Spleen (tissue), 11 donors: ENCODE measurements around the gene TBL1XR1. TPM values are rescaled to one million over a fixed set of nuclear protein-coding genes. Genes with fewer than 3 reads are reported as not detected.
A peak's percentile ranks its signal among the peaks of the same experiment; 100 is the strongest.

Experiments
- DNase-seq: peaks from one replicate; pipeline ENCODE4 v3.0.0-alpha.2; 2020
- H3K27ac ChIP-seq, 8 donors: fragments of 200-600 bp; sonication (generic) in 7 of 8; 1 replicate in 4 of 8; 2 replicates in 4 of 8; pipeline versions ENCODE4 v1.5.0 to v1.8.0; 2016 to 2021; ENCODE audit warnings: inconsistent platforms in 4 of 8, mild to moderate bottlenecking in 4 of 8, moderate library complexity in 1 of 8
- H3K27me3 ChIP-seq, 7 donors: fragments of 200-600 bp; sonication (generic) in 6 of 7; replicated peaks in 1 of 7; 1 replicate in 4 of 7; 2 replicates in 3 of 7; pipeline versions ENCODE4 v1.5.0 to v1.8.0; 2016 to 2021; ENCODE audit warnings: inconsistent platforms in 3 of 7, mild to moderate bottlenecking in 1 of 7
- H3K36me3 ChIP-seq, 6 donors: fragments of 200-600 bp; sonication (generic) in 5 of 6; 1 replicate in 4 of 6; 2 replicates in 2 of 6; pipeline versions ENCODE4 v1.5.0 to v1.8.0; 2016 to 2021; ENCODE audit warnings: inconsistent platforms in 2 of 6
- H3K4me1 ChIP-seq, 6 donors: fragments of 200-600 bp; sonication (generic) in 5 of 6; 1 replicate in 3 of 6; 2 replicates in 3 of 6; pipeline versions ENCODE4 v1.5.0 to v1.8.0; 2016 to 2021; ENCODE audit warnings: inconsistent platforms in 3 of 6
- H3K4me3 ChIP-seq, 8 donors: fragments of 200-600 bp; sonication (generic) in 7 of 8; 1 replicate in 4 of 8; 2 replicates in 4 of 8; pipeline versions ENCODE4 v1.5.0 to v1.8.0; 2016 to 2021; ENCODE audit warnings: inconsistent platforms in 4 of 8, mild to moderate bottlenecking in 4 of 8, moderate library complexity in 2 of 8
- H3K9me3 ChIP-seq, 8 donors: fragments of 200-600 bp; sonication (generic) in 7 of 8; 1 replicate in 4 of 8; 2 replicates in 4 of 8; pipeline versions ENCODE4 v1.5.0 to v1.8.0; 2016 to 2021; ENCODE audit warnings: inconsistent platforms in 4 of 8
- POLR2A ChIP-seq, 3 donors: fragments of 450-650 bp; IDR thresholded peaks; one replicate each; pipeline ENCODE4 v1.5.1; 2017; ENCODE audit warnings: antibody characterized with exemption in 3 of 3, mild to moderate bottlenecking in 1 of 3
- POLR2AphosphoS5 ChIP-seq, 3 donors: sonication (generic); formaldehyde crosslinking; IDR thresholded peaks; one replicate each; pipeline ENCODE4 v1.5.1; 2017; ENCODE audit warnings: antibody characterized with exemption in 3 of 3
- WGBS, 5 donors: extraction: QIAGEN DNeasy Blood & Tissue Kit in 3 of 5; methylation state at CpG; one replicate each; pipeline versions ENCODE4 v1.1.5 to v1.1.7; 2013 to 2018; 5-methylcytosine and 5-hydroxymethylcytosine counted together
- intact Hi-C: fragments of 100-400 bp; cut with DNase I; formaldehyde crosslinking; loops from one replicate; pipeline ENCODE4 v1.15.0; 2023; ENCODE audit warnings: low total_unique reads
- polyA plus RNA-seq, 3 donors: library from polyadenylated mRNA; stranded (reverse); fragments of 200-250 nt; gene quantifications; one replicate each; pipeline ENCODE4 v1.2.1, GENCODE V29; 2013
- total RNA-seq, 7 donors: library from RNA; depleted of rRNA in 3 of 7; stranded (reverse); fragments of >200 nt in 3 of 7; fragmentation: NEBNext Ultra II Directional in 4 of 7; extraction: Animal tissue kit (Norgen Biotek cat#: 25700) in 4 of 7; gene quantifications; one replicate each; pipeline versions ENCODE4 v1.1.0 to v1.2.1, GENCODE V29; 2016 to 2021
- TF ChIP-seq, protein P1 (sequence below), 11 experiments: fragments of 200-600 bp in 7 of 11; fragments of 450-650 bp in 4 of 11; sonication (generic) in 4 of 11; IDR thresholded peaks in 8 of 11; conservative IDR thresholded peaks in 3 of 11; 1 replicate in 7 of 11; 2 replicates in 4 of 11; pipeline versions ENCODE4 v1.4.0 to v1.8.0; 2016 to 2021; ENCODE audit warnings: antibody characterized with exemption in 11 of 11, inconsistent platforms in 4 of 11, mild to moderate bottlenecking in 1 of 11
- donor health status: healthy with polysubstance abuse.
- donor health status: DM: no; HTN: no; CAD: no; lungs with moderate emphysema.
- donor health status: DM: no; HTN: no; CAD: no.
- donor health status: Bipolar disorder and iron deficiency.
- donor health status: healthy.
- donor health status: DM: no; HTN: no; CAD: no.
- donor health status: DM: yes; HTN: yes; CAD: no.

TBL1XR1 gene
- total and polyA plus RNA-seq, 10 donors = 32.4 to 168 (median 97.2) TPM

- H3K27ac ChIP-seq = peak overlapping the region in 1 of 8 donors; percentile 19
- TF ChIP-seq POLR2A (IDR thresholded peaks at IDR 0.05) (no peak), POLR2AphosphoS5 (IDR thresholded peaks at IDR 0.05) (no peak)
- TF ChIP-seq, protein P1, sequence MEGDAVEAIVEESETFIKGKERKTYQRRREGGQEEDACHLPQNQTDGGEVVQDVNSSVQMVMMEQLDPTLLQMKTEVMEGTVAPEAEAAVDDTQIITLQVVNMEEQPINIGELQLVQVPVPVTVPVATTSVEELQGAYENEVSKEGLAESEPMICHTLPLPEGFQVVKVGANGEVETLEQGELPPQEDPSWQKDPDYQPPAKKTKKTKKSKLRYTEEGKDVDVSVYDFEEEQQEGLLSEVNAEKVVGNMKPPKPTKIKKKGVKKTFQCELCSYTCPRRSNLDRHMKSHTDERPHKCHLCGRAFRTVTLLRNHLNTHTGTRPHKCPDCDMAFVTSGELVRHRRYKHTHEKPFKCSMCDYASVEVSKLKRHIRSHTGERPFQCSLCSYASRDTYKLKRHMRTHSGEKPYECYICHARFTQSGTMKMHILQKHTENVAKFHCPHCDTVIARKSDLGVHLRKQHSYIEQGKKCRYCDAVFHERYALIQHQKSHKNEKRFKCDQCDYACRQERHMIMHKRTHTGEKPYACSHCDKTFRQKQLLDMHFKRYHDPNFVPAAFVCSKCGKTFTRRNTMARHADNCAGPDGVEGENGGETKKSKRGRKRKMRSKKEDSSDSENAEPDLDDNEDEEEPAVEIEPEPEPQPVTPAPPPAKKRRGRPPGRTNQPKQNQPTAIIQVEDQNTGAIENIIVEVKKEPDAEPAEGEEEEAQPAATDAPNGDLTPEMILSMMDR (IDR thresholded peaks at IDR 0.05 in 8 of 11, conservative IDR thresholded peaks at IDR 0.05 in 3 of 11) = no peak
- peaks cover 0 to under 1% (median 0%) of the 10 kb centered on the region in 8 donors for H3K9me3 ChIP-seq
- 42 to 87% (median 63%) methylated on average over 2 of the region's 2 CpGs for WGBS, 5 donors
- H3K4me1 ChIP-seq = peaks cover 8 to 68% (median 50%) of the 10 kb centered on the region in 6 donors
- DNase-seq = no peak
- intact Hi-C loops = no loop called here
- no peak overlapping the region for H3K4me3 ChIP-seq
- no peaks in the 10 kb centered on the region for H3K27me3 ChIP-seq
- H3K36me3 ChIP-seq = peaks cover 0 to 4% (median 0%) of the 10 kb centered on the region in 6 donors
These were observed 111.5 kb downstream of the TBL1XR1 start for GRCh38 chr3:177085794-177086193.

- Histone ChIP-seq H3K27ac (peak overlapping the region in 3 of 8 donors; percentile 36 to 62 (median 41)), H3K4me1 (peaks cover 8 to 64% (median 39%) of the 10 kb centered on the region in 6 donors), H3K36me3 (no peaks in the 10 kb centered on the region), H3K9me3 (no peaks in the 10 kb centered on the region), H3K4me3 (no peak overlapping the region), H3K27me3 (no peaks in the 10 kb centered on the region)
- 64 to 86% (median 80%) methylated on average over 3 of the region's 3 CpGs for WGBS, 5 donors
- no peak for DNase-seq
- intact Hi-C loops = no loop called here
- TF ChIP-seq, protein P1 (IDR thresholded peaks at IDR 0.05 in 8 of 11, conservative IDR thresholded peaks at IDR 0.05 in 3 of 11) = no peak
- TF ChIP-seq POLR2A (IDR thresholded peaks at IDR 0.05) (no peak), POLR2AphosphoS5 (IDR thresholded peaks at IDR 0.05) (no peak)
These were observed 112.7 kb downstream of the TBL1XR1 start for GRCh38 chr3:177084616-177085015.

GRCh38 chr3:177080122-177080521 lies 117.2 kb downstream of the TBL1XR1 start:
- intact Hi-C loops = no loop called here
- WGBS, 5 donors = 93 to 100% (median 94%) methylated on average over 1 of the region's 1 CpG
- H3K4me3 ChIP-seq = no peak overlapping the region

GRCh38 chr3:177079684-177080083 lies 117.6 kb downstream of the TBL1XR1 start:
- Histone ChIP-seq H3K27me3 (no peaks in the 10 kb centered on the region), H3K27ac (no peak overlapping the region), H3K36me3 (peaks cover 0 to 24% (median 2%) of the 10 kb centered on the region in 6 donors), H3K9me3 (no peaks in the 10 kb centered on the region), H3K4me3 (no peak overlapping the region), H3K4me1 (peaks cover 0 to 14% (median 0%) of the 10 kb centered on the region in 6 donors)
- intact Hi-C loops = no loop called here
- DNase-seq = no peak
- 81 to 100% (median 98%) methylated on average over 1 of the region's 1 CpG for WGBS, 5 donors
- TF ChIP-seq POLR2AphosphoS5 (IDR thresholded peaks at IDR 0.05) (no peak), POLR2A (IDR thresholded peaks at IDR 0.05) (no peak)
- TF ChIP-seq, protein P1 (IDR thresholded peaks at IDR 0.05 in 8 of 11, conservative IDR thresholded peaks at IDR 0.05 in 3 of 11) = no peak

More at GRCh38 chr3:177080122-177080521, 117.2 kb downstream of the TBL1XR1 start:
- Histone ChIP-seq H3K36me3 (peaks cover 0 to 20% (median 0%) of the 10 kb centered on the region in 6 donors), H3K9me3 (no peaks in the 10 kb centered on the region), H3K27ac (no peak overlapping the region), H3K27me3 (no peaks in the 10 kb centered on the region), H3K4me1 (peaks cover 0 to 19% (median 4%) of the 10 kb centered on the region in 6 donors)
- TF ChIP-seq, protein P1 (IDR thresholded peaks at IDR 0.05 in 8 of 11, conservative IDR thresholded peaks at IDR 0.05 in 3 of 11) = no peak
- TF ChIP-seq POLR2A (IDR thresholded peaks at IDR 0.05) (no peak), POLR2AphosphoS5 (IDR thresholded peaks at IDR 0.05) (no peak)
- no peak for DNase-seq
